ENCODE data around the gene ADAM23.
"Not testable (repeated sequence)": the region's sequence is repeated elsewhere in the genome, so short reads cannot be mapped to it uniquely, and the experiment has no call there.

The ADAM23 gene

GRCh38 chr2:206442833-206443734 lies at the start of gene ADAM23:
TSS of gene ADAM23 (plus strand) at chr2:206443532. CDS start at chr2:206443867, 335 bp downstream.
- peak; percentile 33 for DNase-seq

- DNase-seq: no peak
Observed at GRCh38 chr2:206396211-206396610, 47.1 kb upstream of the ADAM23 start.

- not testable (repeated sequence) for DNase-seq
Observed at GRCh38 chr2:206402956-206403569, 40.3 kb upstream of the ADAM23 start.

GRCh38 chr2:206408323-206409320 lies 34.7 kb upstream of the ADAM23 start:
- no peak for DNase-seq

GRCh38 chr2:206410714-206411113 lies 32.6 kb upstream of the ADAM23 start:
- no peak for DNase-seq

- DNase-seq: no peak
Observed at GRCh38 chr2:206415618-206416243, 27.6 kb upstream of the ADAM23 start.

GRCh38 chr2:206418968-206419367 lies 24.4 kb upstream of the ADAM23 start:
- DNase-seq: no peak

- no peak for DNase-seq
Observed at GRCh38 chr2:206420721-206421120, 22.6 kb upstream of the ADAM23 start.

- DNase-seq: no peak
Observed at GRCh38 chr2:206422493-206422892, 20.8 kb upstream of the ADAM23 start.

- no peak for DNase-seq
Observed at GRCh38 chr2:206423147-206423546, 20.2 kb upstream of the ADAM23 start.

- no peak for DNase-seq
Observed at GRCh38 chr2:206424134-206424533, 19.2 kb upstream of the ADAM23 start.

GRCh38 chr2:206428783-206429182 lies 14.5 kb upstream of the ADAM23 start:
- no peak for DNase-seq

- DNase-seq: no peak
Observed at GRCh38 chr2:206430452-206430851, 12.9 kb upstream of the ADAM23 start.

- no peak for DNase-seq
Observed at GRCh38 chr2:206431439-206431838, 11.9 kb upstream of the ADAM23 start.

- no peak for DNase-seq
Observed at GRCh38 chr2:206432193-206433082, 10.9 kb upstream of the ADAM23 start.

GRCh38 chr2:206433190-206433589 lies 10.1 kb upstream of the ADAM23 start:
- DNase-seq: no peak

- DNase-seq: no peak
Observed at GRCh38 chr2:206433686-206434085, 9.6 kb upstream of the ADAM23 start.

- no peak for DNase-seq
Observed at GRCh38 chr2:206435742-206436141, 7.6 kb upstream of the ADAM23 start.

GRCh38 chr2:206438196-206438724 lies 5.1 kb upstream of the ADAM23 start:
- DNase-seq: no peak

GRCh38 chr2:206442474-206442832 lies 879 bp upstream of the ADAM23 start:
- DNase-seq: no peak

Measured in EL (cell line).